K562 (cell line): Measurements from ENCODE around the gene TENT4B. TPM values are rescaled to one million over a fixed set of nuclear protein-coding genes. Genes with fewer than 3 reads are reported as not detected.
A peak's percentile ranks its signal among the peaks of the same experiment; 100 is the strongest.

Source experiments
- ATAC-seq: fragments of 200-7000 bp; cut with Tn5 transposase; 3 replicates; pipeline ENCODE4 v1.9.1; 2020; ENCODE audit warnings: moderate library complexity
- BruUV-seq: library from RNA; stranded (reverse); fragments of 400-500 nt; replicated peaks from 2 replicates; lab custom pipeline; 2021; lab: Mats Ljungman, UMichigan
- CTCF ChIA-PET: fragments of 300-600 bp; formaldehyde crosslinking; extraction: SDS; loops from one replicate; lab custom pipeline; 2021; ENCODE audit warnings: low intra/inter-chr PET ratio; lab: Yijun Ruan, JAX
- POLR2A ChIA-PET: fragments of 300-600, 350-650 bp; sonication (Branson Sonifier 250); formaldehyde crosslinking; extraction: SDS; loops from one replicate; lab custom pipeline; 2021; ENCODE audit warnings: antibody characterized with exemption, inconsistent platforms; lab: Yijun Ruan, JAX
- DNase-seq, 4 experiments: peaks; one replicate each; pipeline versions ENCODE4 v3.0.0 to v3.0.0-alpha.2; 2011 to 2018; ENCODE audit warnings: low spot score in 3 of 4, mixed read lengths in 3 of 4; ENCODE audit errors: extremely low read depth in 1 of 4
- FAIRE-seq: peaks from 2 replicates; lab custom pipeline; 2011; peaks lifted over from hg19 to GRCh38; lab: Jason Lieb, UNC
- H2AFZ ChIP-seq: 2 replicates; pipeline ENCODE4 v1.6.0; 2011; ENCODE audit warnings: low read depth, low read length, control low read depth, inconsistent platforms
- H3K27ac ChIP-seq: fragments of 200-600 bp; 3 replicates; pipeline ENCODE4 v1.8.0; 2011; ENCODE audit warnings: low read depth, mild to moderate bottlenecking, control low read depth, inconsistent platforms, low read length, moderate library complexity, mixed read lengths; ENCODE audit errors: extremely low read depth
- H3K27me3 ChIP-seq, 2 experiments: fragments of 300-600 bp in 1 of 2; 2 replicates in 1 of 2; 3 replicates in 1 of 2; pipeline versions ENCODE4 v1.6.0 to v1.8.0; 2011; ENCODE audit warnings: inconsistent platforms in 2 of 2, low read length in 2 of 2, mild to moderate bottlenecking in 1 of 2, mixed read lengths in 1 of 2, moderate library complexity in 1 of 2; ENCODE audit not compliant: control insufficient read depth in 2 of 2, insufficient read depth in 2 of 2
- H3K36me3 ChIP-seq: fragments of 300-600 bp; 3 replicates; pipeline ENCODE4 v1.8.0; 2011; ENCODE audit warnings: mild to moderate bottlenecking, low read length, inconsistent platforms; ENCODE audit not compliant: control insufficient read depth, insufficient read depth
- H3K4me1 ChIP-seq, 2 experiments: fragments of 200-600 bp in 1 of 2; replicated peaks in 1 of 2; 2 replicates in 1 of 2; 3 replicates in 1 of 2; pipeline versions ENCODE4 v1.5.1 to v1.8.0; 2011; ENCODE audit warnings: inconsistent platforms in 2 of 2, low read length in 2 of 2, mild to moderate bottlenecking in 1 of 2, mixed read lengths in 1 of 2, moderate library complexity in 1 of 2; ENCODE audit not compliant: control insufficient read depth in 2 of 2, insufficient read depth in 2 of 2
- H3K4me2 ChIP-seq: 2 replicates; pipeline ENCODE4 v1.6.1; 2011; ENCODE audit warnings: low read length, control low read depth, inconsistent platforms, mixed read lengths; ENCODE audit not compliant: insufficient read depth
- H3K4me3 ChIP-seq: fragments of 200-600 bp; sonication (generic), shearing (Covaris generic); 2 replicates; pipeline ENCODE4 v1.5.1; 2016; ENCODE audit warnings: control low read depth, inconsistent platforms
- H3K79me2 ChIP-seq: fragments of 200-600 bp; 3 replicates; pipeline ENCODE4 v1.8.0; 2011; ENCODE audit warnings: low read length, inconsistent platforms; ENCODE audit not compliant: control insufficient read depth, insufficient read depth
- H3K9ac ChIP-seq, 2 experiments: 2 replicates each; pipeline versions ENCODE4 v1.6.0 to v1.6.1; 2011; ENCODE audit warnings: low read depth in 2 of 2, low read length in 2 of 2, control low read depth in 1 of 2, inconsistent platforms in 1 of 2, mild to moderate bottlenecking in 1 of 2, mixed read lengths in 1 of 2; ENCODE audit not compliant: insufficient read depth in 1 of 2
- H3K9me1 ChIP-seq: one replicate; pipeline ENCODE4 v1.6.0; 2011; ENCODE audit warnings: inconsistent platforms, mild to moderate bottlenecking, low read length, moderate library complexity; ENCODE audit not compliant: control insufficient read depth, insufficient read depth
- H3K9me3 ChIP-seq: replicated peaks from 2 replicates; pipeline ENCODE4 v1.5.1; 2011; ENCODE audit warnings: low read depth, low read length, inconsistent platforms; ENCODE audit not compliant: control insufficient read depth, insufficient read depth
- H4K20me1 ChIP-seq: replicated peaks from 2 replicates; pipeline ENCODE4 v1.6.1; 2011; ENCODE audit warnings: low read length, inconsistent platforms, mixed read lengths; ENCODE audit not compliant: control insufficient read depth, insufficient read depth
- CBX8 ChIP-seq: fragments of 200-600 bp; sonication (generic); IDR thresholded peaks from 2 replicates; pipeline ENCODE4 v1.6.1; 2012; ENCODE audit warnings: borderline replicate concordance, mixed run types, low read depth, mild to moderate bottlenecking, moderate library complexity, mixed read lengths, low read length, control low read depth, inconsistent platforms; ENCODE audit not compliant: poor library complexity, severe bottlenecking; ENCODE audit errors: extremely low read depth
- CHD7 ChIP-seq: fragments of 200-600 bp; sonication (generic); IDR thresholded peaks from one replicate; pipeline ENCODE4 v1.6.1; 2012; ENCODE audit warnings: mild to moderate bottlenecking, low read depth, low read length, inconsistent platforms
- KDM4B ChIP-seq, 2 experiments: fragments of 450-650 bp in 1 of 2; sonication (generic) in 1 of 2; IDR thresholded peaks; 2 replicates each; pipeline ENCODE4 v1.6.1; 2016 to 2017; ENCODE audit warnings: borderline replicate concordance in 2 of 2, antibody characterized with exemption in 1 of 2, low read depth in 1 of 2, mild to moderate bottlenecking in 1 of 2
- MAFF ChIP-seq: IDR thresholded peaks from 2 replicates; pipeline ENCODE4 v1.6.1; 2012; ENCODE audit warnings: low read length, improper control_type of control experiment
- MAFK ChIP-seq: IDR thresholded peaks from 2 replicates; pipeline ENCODE4 v1.6.1; 2011; ENCODE audit warnings: low read length, improper control_type of control experiment
- PKNOX1 ChIP-seq: fragments of 450-650 bp; IDR thresholded peaks from 2 replicates; pipeline ENCODE4 v1.6.1; 2016
- ZNF24 ChIP-seq: fragments of 450-650 bp; IDR thresholded peaks from 2 replicates; pipeline ENCODE4 v1.6.1; 2016
- ZNF316 ChIP-seq: fragments of 450-650 bp; IDR thresholded peaks from 2 replicates; pipeline ENCODE4 v1.6.1; 2016
- WGBS: fragments of 100-300 bp; shearing (Covaris generic); methylation state at CpG from one replicate; pipeline ENCODE4 v1.1.6; 2016; ENCODE audit warnings: low coverage, mixed read lengths; ENCODE audit not compliant: insufficient coverage; ENCODE audit errors: missing lambda C conversion rate; 5-methylcytosine and 5-hydroxymethylcytosine counted together
- in situ Hi-C: fragments of 300-500 bp; cut with MboI; formaldehyde crosslinking; loops from 4 replicates; pipeline ENCODE4 v1.15.0; 2018; ENCODE audit warnings: inconsistent platforms, mixed read lengths
- intact Hi-C: fragments of 100-400 bp; cut with micrococcal nuclease; formaldehyde crosslinking; loops from 2 replicates; pipeline ENCODE4 v1.14.2; 2022
- polyA plus RNA-seq, 8 experiments: library from polyadenylated mRNA; depleted of rRNA in 4 of 8; stranded (reverse) in 5 of 8; unstranded in 3 of 8; fragments of >200 nt; fragmentation: Nextera tagmentation in 2 of 8; fragmentation: Illumina TruSeq in 1 of 8; extraction: Ambion mirVana in 2 of 8; extraction: Trizol in 1 of 8; gene quantifications; 2 replicates each; pipeline versions ENCODE4 v1.2.1 to v1.2.3, GENCODE V29; 2011 to 2014; ENCODE audit warnings: inconsistent platforms in 1 of 8, missing spikeins in 1 of 8
- total RNA-seq, 7 experiments: library from RNA; depleted of rRNA in 6 of 7; stranded (reverse); fragments of >200 nt in 6 of 7; fragmentation: Illumina TruSeq in 2 of 7; extraction: Trizol in 2 of 7; gene quantifications; 2 replicates each; pipeline versions ENCODE4 v1.2.1 to v1.2.3, GENCODE V29; 2011 to 2021; ENCODE audit warnings: low replicate concordance in 1 of 7

The TENT4B gene
- total and polyA plus RNA-seq, 9 of the 15 experiments (the other 6 are each of a cell fraction or from before 2014, with no cell fraction given): 5.2 to 8.4 (median 7.0) TPM

- Histone ChIP-seq H4K20me1 (no peaks in the 10 kb centered on the region; the same call in 1 of the 2 replicates), H3K4me2 (no peak overlapping the region), H3K27ac (no peak overlapping the region), H3K4me3 (no peak overlapping the region), H3K9me3 (no peaks in the 10 kb centered on the region), H3K79me2 (peaks cover 25% of the 10 kb centered on the region), H3K36me3 (no peaks in the 10 kb centered on the region), H2AFZ (no peak overlapping the region), H3K9ac (no peak overlapping the region), H3K9me1 (no peaks in the 10 kb centered on the region), H3K27me3 (no peaks in the 10 kb centered on the region), H3K4me1 (no peaks in the 10 kb centered on the region)
- no TSS peak for BruUV-seq
- DNase-seq (no peak), ATAC-seq (no peak), FAIRE-seq (peak; percentile 32)
- ChIA-PET POLR2A (no interaction called here), CTCF (no interaction called here)
- 38% methylated on average over 1 of the region's 1 CpG for WGBS
- in situ Hi-C loops: no loop called here
- intact Hi-C loops: no loop called here
- TF ChIP-seq ZNF24 (no peak), PKNOX1 (peak; percentile 21; the same call in 1 of the 2 replicates), MAFF (peak; percentile 82), CBX8 (no peak), ZNF316 (peak; percentile 91), KDM4B (IDR thresholded peaks at IDR 0.05; ENCODE audit: borderline replicate concordance in 2 of 2, low read depth in 1 of 2) (no peak), MAFK (peak; percentile 76), CHD7 (no peak)
Observed at GRCh38 chr16:50178491-50178941, 25.4 kb downstream of the TENT4B start.
